ENCODE measurements around the gene BCDIN3D. TPM values are rescaled to one million over a fixed set of nuclear protein-coding genes. Genes with fewer than 3 reads are reported as not detected.
A peak's percentile ranks its signal among the peaks of the same experiment; 100 is the strongest.

BCDIN3D gene
- total RNA-seq: 1 to 10 TPM; 3.2 to 7.4 (median 6.3) TPM

- 0 to 1% methylated on average over 54 to 55 of the region's 55 CpGs for whole genome bisulfite sequencing, 2 donors
- H3K4me3 ChIP-seq (ENCODE audit: low read depth, poor library complexity, severe bottlenecking): peak within 1 kb of the TSS; percentile 59
- TF ChIP-seq POLR2A (IDR thresholded peaks at IDR 0.05) (no peak), CTCF (IDR thresholded peaks at IDR 0.05) (no peak)
- peak; percentile 91 to 99 for DNase-seq (ENCODE audit: low spot score in 2 of 2)
- intact Hi-C loops (cut with DNase I; ENCODE audit: low total_unique reads): no loop called here
Observed at GRCh38 chr12:49842519-49843352, at the start of gene BCDIN3D. TSS of gene BCDIN3D (minus strand) at chr12:49843106. CDS start at chr12:49843087, 19 bp downstream.

GRCh38 chr12:49892084-49892731 is 49.3 kb upstream of the BCDIN3D start:
- DNase-seq (ENCODE audit: low spot score in 2 of 2): no peak
- 72 to 75% methylated on average over 10 of the region's 10 CpGs for WGBS, 2 donors
- TF ChIP-seq POLR2A (IDR thresholded peaks at IDR 0.05): no peak
- no peak for TF ChIP-seq CTCF (IDR thresholded peaks at IDR 0.05)
- intact Hi-C loops (cut with DNase I; ENCODE audit: low total_unique reads): no loop called here
- no peak overlapping the region for H3K4me3 ChIP-seq (ENCODE audit: low read depth, poor library complexity, severe bottlenecking)

- no peak for TF ChIP-seq POLR2A (IDR thresholded peaks at IDR 0.05)
- no peak for TF ChIP-seq CTCF (IDR thresholded peaks at IDR 0.05)
- no peak for DNase-seq (ENCODE audit: low spot score in 2 of 2)
- no peak overlapping the region for H3K4me3 ChIP-seq (ENCODE audit: low read depth, poor library complexity, severe bottlenecking)
- 85 to 89% methylated on average over 6 of the region's 6 CpGs for WGBS, 2 donors
- intact Hi-C loops (cut with DNase I; ENCODE audit: low total_unique reads): no loop called here
Observed at GRCh38 chr12:49891476-49891875, 48.6 kb upstream of the BCDIN3D start.

- intact Hi-C loops (cut with DNase I; ENCODE audit: low total_unique reads): no loop called here
- TF ChIP-seq CTCF (IDR thresholded peaks at IDR 0.05): no peak
- no peak for TF ChIP-seq POLR2A (IDR thresholded peaks at IDR 0.05)
- DNase-seq (ENCODE audit: low spot score in 2 of 2): no peak
- no peak overlapping the region for H3K4me3 ChIP-seq (ENCODE audit: low read depth, poor library complexity, severe bottlenecking)
- 85 to 87% methylated on average over 2 of the region's 2 CpGs for WGBS, 2 donors
Observed at GRCh38 chr12:49891012-49891411, 48.1 kb upstream of the BCDIN3D start.

GRCh38 chr12:49890096-49890461 is 47.2 kb upstream of the BCDIN3D start:
- intact Hi-C loops (cut with DNase I; ENCODE audit: low total_unique reads): no loop called here
- TF ChIP-seq POLR2A (IDR thresholded peaks at IDR 0.05) (no peak), CTCF (IDR thresholded peaks at IDR 0.05) (no peak)
- no peak for DNase-seq (ENCODE audit: low spot score in 2 of 2)
- WGBS, 2 donors: 78 to 79% methylated on average over 4 of the region's 4 CpGs
- H3K4me3 ChIP-seq (ENCODE audit: low read depth, poor library complexity, severe bottlenecking): no peak overlapping the region
